ENCODE measurements around the gene CDH7. TPM values are rescaled to one million over a fixed set of nuclear protein-coding genes. Genes with fewer than 3 reads are reported as not detected.

Gene CDH7
- total RNA-seq, 1 donor from 2014 or later: not detected

- Mint-ChIP-seq H3K36me3 (ENCODE audit: low read depth) (no peaks in the 10 kb centered on the region), H3K4me3 (no peak overlapping the region), H3K27ac (no peak overlapping the region), H3K27me3 (no peaks in the 10 kb centered on the region), H3K4me1 (no peaks in the 10 kb centered on the region), H3K9me3 (no peaks in the 10 kb centered on the region)
- POLR2A ChIA-PET: no interaction called here
- no peak for TF ChIP-seq CTCF (IDR thresholded peaks at IDR 0.05)
- DNase-seq (no peak), ATAC-seq (ENCODE audit: low read depth) (no peak)
- intact Hi-C loops (cut with micrococcal nuclease): no loop called here
- CTCF ChIA-PET: no interaction called here
Observed at GRCh38 chr18:65937180-65937579, 186.4 kb downstream of the CDH7 start.

GRCh38 chr18:65938592-65939372, 188.0 kb downstream of the CDH7 start:
- Mint-ChIP-seq H3K4me3 (no peak overlapping the region), H3K27me3 (no peaks in the 10 kb centered on the region), H3K9me3 (no peaks in the 10 kb centered on the region), H3K36me3 (ENCODE audit: low read depth) (no peaks in the 10 kb centered on the region), H3K27ac (no peak overlapping the region), H3K4me1 (no peaks in the 10 kb centered on the region)
- TF ChIP-seq CTCF (IDR thresholded peaks at IDR 0.05): no peak
- POLR2A ChIA-PET: no interaction called here
- CTCF ChIA-PET: no interaction called here
- intact Hi-C loops (cut with micrococcal nuclease): no loop called here
- ATAC-seq (ENCODE audit: low read depth): no peak
- DNase-seq: no peak

Measured in activated B cell treated with CpG ODN at 0.5 μM for 24 hours (primary cell).